GF-D8 (cell line): ENCODE results near the gene PRR20C.
"Not testable (repeated sequence)": the region's sequence is repeated elsewhere in the genome, so short reads cannot be mapped to it uniquely, and the experiment has no call there.

Source experiments
- DNase-seq: peaks from one replicate; lab custom pipeline; 2025; lab: John Stamatoyannopoulos, UW

Gene PRR20C

GRCh38 chr13:57153761-57154160, at the start of gene PRR20C:
TSS of gene PRR20C (plus strand) at chr13:57154061. CDS start at chr13:57154448, 387 bp downstream.
- not testable (repeated sequence) for DNase-seq

DNA sequence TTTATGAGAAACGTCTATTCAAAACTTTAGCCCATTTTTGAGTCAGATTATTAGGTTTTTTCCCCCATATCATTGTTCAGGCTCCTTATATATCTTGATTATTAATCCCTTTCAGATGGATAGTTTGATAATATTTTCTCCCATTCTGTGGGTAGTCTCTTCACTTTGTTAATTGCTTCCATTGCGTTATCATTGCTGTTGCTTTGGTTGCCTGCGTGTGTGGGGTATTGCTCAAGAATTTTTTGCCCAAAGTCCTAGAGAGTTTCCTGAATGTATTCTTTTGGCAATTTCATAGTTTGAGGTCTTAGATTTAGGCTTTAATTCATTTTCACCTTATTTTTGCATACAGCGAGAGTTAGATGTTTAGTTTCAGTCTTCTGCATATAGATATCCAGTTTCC, 38.9 kb upstream of the PRR20C start:
- DNase-seq: no peak

GRCh38 chr13:57123681-57124080, 30.2 kb upstream of the PRR20C start:
- DNase-seq: no peak

DNA sequence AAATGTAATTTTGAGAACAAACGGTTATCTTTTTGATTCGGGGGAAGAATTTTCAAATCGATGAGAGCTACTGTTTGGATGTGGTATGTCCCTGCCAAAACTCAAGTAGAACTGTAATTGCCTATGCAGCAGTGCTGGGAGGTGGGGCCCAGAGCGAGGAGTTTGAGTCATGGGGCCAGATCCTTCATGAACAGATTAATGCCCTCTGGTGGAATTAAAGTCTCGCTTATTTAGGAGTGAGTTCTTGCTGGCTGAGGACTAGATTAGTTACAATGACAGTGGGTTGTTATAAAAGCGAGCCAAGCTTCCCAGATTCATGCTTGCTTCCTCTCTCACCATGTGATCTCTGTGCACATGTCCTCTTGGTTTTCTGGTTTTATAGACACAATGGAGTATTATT, 25.0 kb upstream of the PRR20C start:
- DNase-seq: no peak

- no peak for DNase-seq
Measured at GRCh38 chr13:57136093-57136492, 17.8 kb upstream of the PRR20C start.

- DNase-seq: no peak
Measured at GRCh38 chr13:57137585-57137984, 16.3 kb upstream of the PRR20C start.

- no peak for DNase-seq
Measured at GRCh38 chr13:57138988-57139387, 14.9 kb upstream of the PRR20C start.

DNA sequence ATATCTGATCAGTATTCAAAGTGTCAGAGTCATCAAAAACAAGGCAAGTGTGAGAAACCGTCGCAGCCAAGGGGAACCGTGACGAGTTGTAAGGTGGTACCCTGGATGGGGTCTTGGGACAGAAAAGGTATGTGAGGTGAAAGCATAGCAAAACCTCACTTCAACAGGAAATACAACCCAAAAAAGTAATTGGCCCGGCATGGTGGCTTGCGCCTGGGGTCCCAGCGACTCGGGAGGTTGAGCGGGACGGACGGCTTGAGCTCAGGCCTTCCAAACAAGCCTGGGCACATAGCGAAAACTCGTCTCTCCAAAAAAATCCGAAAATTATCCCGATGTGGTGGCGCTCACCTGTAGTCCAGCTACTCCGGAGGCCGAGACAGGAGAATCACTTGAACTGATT, 14.1 kb upstream of the PRR20C start:
- not testable (repeated sequence) for DNase-seq

- DNase-seq: not testable (repeated sequence)
Measured at GRCh38 chr13:57140235-57140968, 13.5 kb upstream of the PRR20C start, which contains the start of gene PRR20A. TSS of gene PRR20A (plus strand) at chr13:57140918. CDS start at chr13:57141305, 387 bp downstream.

DNA sequence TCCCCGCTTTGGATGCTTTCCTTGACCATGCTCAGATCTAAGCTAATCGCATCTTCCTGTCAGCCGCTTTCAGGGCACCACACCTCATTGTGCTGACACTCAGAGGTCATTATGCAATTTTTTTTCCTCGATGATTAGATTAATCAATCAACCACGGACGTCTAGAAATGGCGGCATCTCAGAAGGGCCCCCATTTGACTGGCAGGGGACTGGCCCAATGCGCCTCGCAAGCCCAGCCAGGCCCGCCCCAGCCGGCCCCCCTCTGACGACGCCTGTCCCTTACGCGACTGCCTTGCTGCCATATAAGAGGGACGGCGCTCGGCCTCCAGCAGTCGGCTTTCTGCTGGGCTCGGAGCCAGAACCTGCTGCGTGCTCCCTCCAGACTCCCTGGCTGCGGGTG, 6.7 kb upstream of the PRR20C start, which contains the start of gene PRR20B:
Gene PRR20B (plus strand): TSS at position 301 of the 400 bp plus-strand sequence. CDS start 387 bp downstream, outside the sequence.
- DNase-seq: not testable (repeated sequence)

DNA sequence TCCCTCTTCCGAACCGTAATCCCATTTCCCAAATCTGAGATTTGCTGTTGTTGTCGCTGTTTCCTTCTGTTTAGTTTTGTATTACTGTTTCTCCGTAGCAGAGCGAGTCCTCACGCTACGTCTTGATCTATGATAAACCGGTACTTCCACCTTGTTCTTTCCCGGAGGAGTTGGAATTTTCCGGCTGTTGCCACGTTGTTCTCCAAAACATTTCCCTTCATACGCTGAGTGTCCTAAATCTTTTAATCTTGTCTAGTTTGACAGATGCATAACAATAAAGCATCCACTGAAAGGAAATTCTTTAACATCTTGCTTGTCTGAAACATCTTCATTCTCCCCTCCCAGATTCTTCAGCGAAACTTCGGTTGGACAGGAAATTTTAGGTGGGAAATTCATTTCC, 5.8 kb upstream of the PRR20C start:
- not testable (repeated sequence) for DNase-seq

DNA sequence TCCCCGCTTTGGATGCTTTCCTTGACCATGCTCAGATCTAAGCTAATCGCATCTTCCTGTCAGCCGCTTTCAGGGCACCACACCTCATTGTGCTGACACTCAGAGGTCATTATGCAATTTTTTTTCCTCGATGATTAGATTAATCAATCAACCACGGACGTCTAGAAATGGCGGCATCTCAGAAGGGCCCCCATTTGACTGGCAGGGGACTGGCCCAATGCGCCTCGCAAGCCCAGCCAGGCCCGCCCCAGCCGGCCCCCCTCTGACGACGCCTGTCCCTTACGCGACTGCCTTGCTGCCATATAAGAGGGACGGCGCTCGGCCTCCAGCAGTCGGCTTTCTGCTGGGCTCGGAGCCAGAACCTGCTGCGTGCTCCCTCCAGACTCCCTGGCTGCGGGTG, 6.5 kb downstream of the PRR20C start, which contains the start of gene PRR20D:
Gene PRR20D (plus strand): TSS at position 301 of the 400 bp plus-strand sequence. CDS start 387 bp downstream, outside the sequence.
- not testable (repeated sequence) for DNase-seq

DNA sequence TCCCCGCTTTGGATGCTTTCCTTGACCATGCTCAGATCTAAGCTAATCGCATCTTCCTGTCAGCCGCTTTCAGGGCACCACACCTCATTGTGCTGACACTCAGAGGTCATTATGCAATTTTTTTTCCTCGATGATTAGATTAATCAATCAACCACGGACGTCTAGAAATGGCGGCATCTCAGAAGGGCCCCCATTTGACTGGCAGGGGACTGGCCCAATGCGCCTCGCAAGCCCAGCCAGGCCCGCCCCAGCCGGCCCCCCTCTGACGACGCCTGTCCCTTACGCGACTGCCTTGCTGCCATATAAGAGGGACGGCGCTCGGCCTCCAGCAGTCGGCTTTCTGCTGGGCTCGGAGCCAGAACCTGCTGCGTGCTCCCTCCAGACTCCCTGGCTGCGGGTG, 13.0 kb downstream of the PRR20C start, which contains the start of gene PRR20E:
Gene PRR20E (plus strand): TSS at position 301 of the 400 bp plus-strand sequence. CDS start 387 bp downstream, outside the sequence.
- not testable (repeated sequence) for DNase-seq

- DNase-seq: no peak
Measured at GRCh38 chr13:57191667-57192066, 37.8 kb downstream of the PRR20C start.
